ENCODE data around the gene HBEGF.

The HBEGF gene

DNA sequence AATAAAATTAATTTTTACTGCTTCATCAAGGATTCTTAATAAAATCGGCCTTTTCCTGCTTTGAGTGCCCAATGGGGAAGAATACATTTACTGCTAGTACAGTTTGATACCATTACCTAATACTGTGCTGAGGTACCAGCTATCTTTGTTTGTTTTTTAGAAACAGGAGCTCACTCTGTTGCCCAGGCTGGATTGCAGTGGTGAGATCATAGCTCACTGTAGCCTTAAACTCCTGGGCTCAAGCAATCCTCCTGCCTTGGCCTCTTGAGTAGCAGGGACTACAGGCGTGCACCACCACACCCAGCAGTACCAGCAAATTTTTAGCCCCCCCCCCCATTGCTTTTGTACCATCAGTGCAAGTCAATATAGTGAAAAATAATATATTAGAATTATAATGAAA lies 41.6 kb upstream of the HBEGF start:
- Histone ChIP-seq H3K27ac (ENCODE audit: low read length, poor library complexity, severe bottlenecking) (no peak overlapping the region), H2BK5ac (ENCODE audit: low read depth, low read length, poor library complexity, severe bottlenecking) (no peak overlapping the region), H3K23ac (ENCODE audit: low read length in 2 of 2) (no peak overlapping the region), H3K79me1 (replicated peaks; ENCODE audit: low read length, poor library complexity, severe bottlenecking) (no peaks in the 10 kb centered on the region), H3K9ac (ENCODE audit: low read length) (no peak overlapping the region), H3K9me3 (ENCODE audit: control insufficient read depth, low read length) (no peaks in the 10 kb centered on the region), H3K18ac (ENCODE audit: low read depth in 1 of 2, low read length in 2 of 2) (no peak overlapping the region), H3K4ac (ENCODE audit: low read depth in 1 of 2, low read length in 2 of 2) (no peak overlapping the region), H4K91ac (ENCODE audit: low read length) (no peak overlapping the region), H3K27me3 (ENCODE audit: control insufficient read depth in 1 of 2, insufficient read depth in 1 of 2, low read length in 2 of 2) (peaks cover 0 to under 1% of the 10 kb centered on the region in 2 experiments), H2AK5ac (ENCODE audit: low read length, severe bottlenecking) (no peak overlapping the region), H2BK15ac (ENCODE audit: low read depth, poor library complexity, severe bottlenecking) (no peak overlapping the region), H4K8ac (ENCODE audit: low read length) (no peak overlapping the region), H3K36me3 (ENCODE audit: control insufficient read depth in 1 of 2, insufficient read depth in 2 of 2, low read depth in 1 of 2, low read length in 2 of 2) (no peaks in the 10 kb centered on the region), H3K4me2 (ENCODE audit: low read length, poor library complexity, severe bottlenecking) (no peak overlapping the region), H3K4me1 (ENCODE audit: control insufficient read depth, insufficient read depth, low read depth, low read length) (no peaks in the 10 kb centered on the region), H3K14ac (ENCODE audit: low read length in 2 of 2) (no peak overlapping the region), H2AFZ (ENCODE audit: low read depth, low read length) (no peak overlapping the region), H2BK12ac (ENCODE audit: low read length in 2 of 2) (no peak overlapping the region), H3K4me3 (ENCODE audit: insufficient read depth in 1 of 2, low read depth in 1 of 2, low read length in 2 of 2) (no peak overlapping the region), H2BK120ac (ENCODE audit: low read depth, low read length) (no peak overlapping the region)
- no peak for DNase-seq
- no CpG with 5 or more reads among the region's 2 CpGs for WGBS

GRCh38 chr5:140383300-140383699 lies 36.9 kb upstream of the HBEGF start:
- Histone ChIP-seq H2BK15ac (ENCODE audit: low read depth, poor library complexity, severe bottlenecking) (no peak overlapping the region), H2BK12ac (ENCODE audit: low read length in 2 of 2) (no peak overlapping the region), H3K27me3 (ENCODE audit: control insufficient read depth in 1 of 2, insufficient read depth in 1 of 2, low read length in 2 of 2) (peaks cover 0 to 4% of the 10 kb centered on the region in 2 experiments), H3K9ac (ENCODE audit: low read length) (no peak overlapping the region), H2BK120ac (ENCODE audit: low read depth, low read length) (no peak overlapping the region), H3K27ac (ENCODE audit: low read length, poor library complexity, severe bottlenecking) (no peak overlapping the region), H3K23ac (ENCODE audit: low read length in 2 of 2) (no peak overlapping the region), H2AFZ (ENCODE audit: low read depth, low read length) (no peak overlapping the region), H3K14ac (ENCODE audit: low read length in 2 of 2) (no peak overlapping the region), H3K4me2 (ENCODE audit: low read length, poor library complexity, severe bottlenecking) (no peak overlapping the region), H4K91ac (ENCODE audit: low read length) (no peak overlapping the region), H3K79me1 (replicated peaks; ENCODE audit: low read length, poor library complexity, severe bottlenecking) (no peaks in the 10 kb centered on the region), H3K36me3 (ENCODE audit: control insufficient read depth in 1 of 2, insufficient read depth in 2 of 2, low read depth in 1 of 2, low read length in 2 of 2) (no peaks in the 10 kb centered on the region), H2BK5ac (ENCODE audit: low read depth, low read length, poor library complexity, severe bottlenecking) (no peak overlapping the region), H3K4ac (ENCODE audit: low read depth in 1 of 2, low read length in 2 of 2) (no peak overlapping the region), H3K9me3 (ENCODE audit: control insufficient read depth, low read length) (no peaks in the 10 kb centered on the region), H3K4me1 (ENCODE audit: control insufficient read depth, insufficient read depth, low read depth, low read length) (no peaks in the 10 kb centered on the region), H4K8ac (ENCODE audit: low read length) (no peak overlapping the region), H3K18ac (ENCODE audit: low read depth in 1 of 2, low read length in 2 of 2) (no peak overlapping the region), H3K4me3 (ENCODE audit: insufficient read depth in 1 of 2, low read depth in 1 of 2, low read length in 2 of 2) (no peak overlapping the region), H2AK5ac (ENCODE audit: low read length, severe bottlenecking) (no peak overlapping the region)
- WGBS: 88% methylated on average over 2 of the region's 2 CpGs
- DNase-seq: no peak

DNA sequence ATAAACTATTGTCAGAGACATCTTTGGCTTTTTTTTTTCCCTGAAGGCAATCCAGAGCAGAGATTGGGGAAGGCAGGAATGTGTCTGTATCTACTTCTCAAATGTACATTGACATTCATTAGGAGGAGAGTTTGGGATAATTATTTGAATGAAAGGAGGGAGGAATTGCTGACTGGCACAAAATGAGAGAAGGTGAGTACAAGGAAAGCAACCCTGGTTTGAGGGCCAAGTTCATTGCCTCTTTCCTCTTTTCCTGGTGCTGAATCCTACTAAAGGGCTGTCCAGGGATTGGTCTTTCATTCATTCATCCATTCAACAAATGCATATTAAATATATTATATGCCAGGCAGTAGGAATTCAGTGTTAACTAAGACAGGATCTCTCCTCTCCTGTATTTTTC lies 36.5 kb upstream of the HBEGF start:
- peaks cover 0 to 4% of the 10 kb centered on the region in 2 experiments for H3K27me3 ChIP-seq (ENCODE audit: control insufficient read depth in 1 of 2, insufficient read depth in 1 of 2, low read length in 2 of 2)
- no peak overlapping the region for H3K9ac ChIP-seq (ENCODE audit: low read length)
- H2AK5ac ChIP-seq (ENCODE audit: low read length, severe bottlenecking): no peak overlapping the region
- no peak overlapping the region for H2BK5ac ChIP-seq (ENCODE audit: low read depth, low read length, poor library complexity, severe bottlenecking)
- no peaks in the 10 kb centered on the region for H3K9me3 ChIP-seq (ENCODE audit: control insufficient read depth, low read length)
- no peak overlapping the region for H3K27ac ChIP-seq (ENCODE audit: low read length, poor library complexity, severe bottlenecking)
- no peak overlapping the region for H3K14ac ChIP-seq (ENCODE audit: low read length in 2 of 2)
- no peak for DNase-seq
- no peaks in the 10 kb centered on the region for H3K79me1 ChIP-seq (replicated peaks; ENCODE audit: low read length, poor library complexity, severe bottlenecking)
- no peak overlapping the region for H2BK12ac ChIP-seq (ENCODE audit: low read length in 2 of 2)
- H4K91ac ChIP-seq (ENCODE audit: low read length): no peak overlapping the region
- H2AFZ ChIP-seq (ENCODE audit: low read depth, low read length): no peak overlapping the region
- H2BK15ac ChIP-seq (ENCODE audit: low read depth, poor library complexity, severe bottlenecking): no peak overlapping the region
- H2BK120ac ChIP-seq (ENCODE audit: low read depth, low read length): no peak overlapping the region
- no peak overlapping the region for H3K23ac ChIP-seq (ENCODE audit: low read length in 2 of 2)
- no peak overlapping the region for H3K4me2 ChIP-seq (ENCODE audit: low read length, poor library complexity, severe bottlenecking)
- H3K36me3 ChIP-seq (ENCODE audit: control insufficient read depth in 1 of 2, insufficient read depth in 2 of 2, low read depth in 1 of 2, low read length in 2 of 2): no peaks in the 10 kb centered on the region
- no peak overlapping the region for H4K8ac ChIP-seq (ENCODE audit: low read length)
- H3K4ac ChIP-seq (ENCODE audit: low read depth in 1 of 2, low read length in 2 of 2): no peak overlapping the region
- H3K4me3 ChIP-seq (ENCODE audit: insufficient read depth in 1 of 2, low read depth in 1 of 2, low read length in 2 of 2): no peak overlapping the region
- H3K18ac ChIP-seq (ENCODE audit: low read depth in 1 of 2, low read length in 2 of 2): no peak overlapping the region
- no peaks in the 10 kb centered on the region for H3K4me1 ChIP-seq (ENCODE audit: control insufficient read depth, insufficient read depth, low read depth, low read length)

- Histone ChIP-seq H2BK120ac (ENCODE audit: low read depth, low read length) (no peak overlapping the region), H3K27me3 (ENCODE audit: control insufficient read depth in 1 of 2, insufficient read depth in 1 of 2, low read length in 2 of 2) (peaks cover 0 to 4% of the 10 kb centered on the region in 2 experiments), H3K4me1 (ENCODE audit: control insufficient read depth, insufficient read depth, low read depth, low read length) (no peaks in the 10 kb centered on the region), H3K79me1 (replicated peaks; ENCODE audit: low read length, poor library complexity, severe bottlenecking) (no peaks in the 10 kb centered on the region), H4K8ac (ENCODE audit: low read length) (no peak overlapping the region), H2BK12ac (ENCODE audit: low read length in 2 of 2) (no peak overlapping the region), H2BK15ac (ENCODE audit: low read depth, poor library complexity, severe bottlenecking) (no peak overlapping the region), H3K27ac (ENCODE audit: low read length, poor library complexity, severe bottlenecking) (no peak overlapping the region), H3K9me3 (ENCODE audit: control insufficient read depth, low read length) (no peaks in the 10 kb centered on the region), H3K4ac (ENCODE audit: low read depth in 1 of 2, low read length in 2 of 2) (no peak overlapping the region), H3K23ac (ENCODE audit: low read length in 2 of 2) (no peak overlapping the region), H3K14ac (ENCODE audit: low read length in 2 of 2) (no peak overlapping the region), H4K91ac (ENCODE audit: low read length) (no peak overlapping the region), H2AK5ac (ENCODE audit: low read length, severe bottlenecking) (no peak overlapping the region), H3K4me2 (ENCODE audit: low read length, poor library complexity, severe bottlenecking) (no peak overlapping the region), H3K4me3 (ENCODE audit: insufficient read depth in 1 of 2, low read depth in 1 of 2, low read length in 2 of 2) (no peak overlapping the region), H3K18ac (ENCODE audit: low read depth in 1 of 2, low read length in 2 of 2) (no peak overlapping the region), H3K9ac (ENCODE audit: low read length) (no peak overlapping the region), H3K36me3 (ENCODE audit: control insufficient read depth in 1 of 2, insufficient read depth in 2 of 2, low read depth in 1 of 2, low read length in 2 of 2) (no peaks in the 10 kb centered on the region), H2BK5ac (ENCODE audit: low read depth, low read length, poor library complexity, severe bottlenecking) (no peak overlapping the region), H2AFZ (ENCODE audit: low read depth, low read length) (no peak overlapping the region)
- no peak for DNase-seq
- whole genome bisulfite sequencing: 90% methylated on average over 1 of the region's 1 CpG
These were observed 35.6 kb upstream of the HBEGF start for GRCh38 chr5:140381972-140382371.
